ENCODE results near the gene CARMIL1.

- TF ChIP-seq ZNF384 (IDR thresholded peaks at IDR 0.05) (no peak), LEF1 (IDR thresholded peaks at IDR 0.05; ENCODE audit: borderline replicate concordance) (no peak), SP1 (IDR thresholded peaks at IDR 0.05) (no peak), BHLHE40 (IDR thresholded peaks at IDR 0.05; ENCODE audit: borderline replicate concordance) (no peak), SUZ12 (IDR thresholded peaks at IDR 0.05) (no peak), NFRKB (IDR thresholded peaks at IDR 0.05) (no peak), FOXM1 (IDR thresholded peaks at IDR 0.05; ENCODE audit: borderline replicate concordance) (no peak), L3MBTL2 (conservative IDR thresholded peaks at IDR 0.05) (no peak), FOXK2 (IDR thresholded peaks at IDR 0.05) (no peak), TARDBP (IDR thresholded peaks at IDR 0.05) (no peak), ARNT (IDR thresholded peaks at IDR 0.05) (no peak), ELF4 (IDR thresholded peaks at IDR 0.05) (no peak), HDGF (IDR thresholded peaks at IDR 0.05; ENCODE audit: borderline replicate concordance) (no peak)
Measured at GRCh38 chr6:25286891-25287290, 7.7 kb downstream of the CARMIL1 start.

Measured in HEK293T (cell line).